GM23338 (cell line): ENCODE results near the gene POLR2L.

Experiments
- CREB1 ChIP-seq: fragments of 250-450 bp; sonication (Bioruptor Pico); IDR thresholded peaks from 2 replicates; pipeline ENCODE4 v1.5.0; 2020; ENCODE audit warnings: low read depth, mild to moderate bottlenecking, moderate library complexity
- EZH2 ChIP-seq: fragments of 200-600 bp; sonication (generic); IDR thresholded peaks from one replicate; pipeline ENCODE4 v1.8.0; 2017; ENCODE audit warnings: antibody characterized with exemption, mild to moderate bottlenecking, low read depth; ENCODE audit not compliant: unreplicated experiment
- POLR2AphosphoS5 ChIP-seq: IDR thresholded peaks from 2 replicates; pipeline ENCODE4 v1.6.1; 2016; ENCODE audit warnings: antibody characterized with exemption, low read depth
- TF ChIP-seq, protein P1 (sequence below), 2 experiments: fragments of 200-600 bp in 1 of 2; sonication (generic) in 1 of 2; conservative IDR thresholded peaks; 2 replicates each; pipeline versions ENCODE4 v1.5.1 to v1.6.1; 2016 to 2017; ENCODE audit warnings: antibody characterized with exemption in 2 of 2, low read depth in 2 of 2, mild to moderate bottlenecking in 2 of 2, moderate library complexity in 1 of 2

DNA sequence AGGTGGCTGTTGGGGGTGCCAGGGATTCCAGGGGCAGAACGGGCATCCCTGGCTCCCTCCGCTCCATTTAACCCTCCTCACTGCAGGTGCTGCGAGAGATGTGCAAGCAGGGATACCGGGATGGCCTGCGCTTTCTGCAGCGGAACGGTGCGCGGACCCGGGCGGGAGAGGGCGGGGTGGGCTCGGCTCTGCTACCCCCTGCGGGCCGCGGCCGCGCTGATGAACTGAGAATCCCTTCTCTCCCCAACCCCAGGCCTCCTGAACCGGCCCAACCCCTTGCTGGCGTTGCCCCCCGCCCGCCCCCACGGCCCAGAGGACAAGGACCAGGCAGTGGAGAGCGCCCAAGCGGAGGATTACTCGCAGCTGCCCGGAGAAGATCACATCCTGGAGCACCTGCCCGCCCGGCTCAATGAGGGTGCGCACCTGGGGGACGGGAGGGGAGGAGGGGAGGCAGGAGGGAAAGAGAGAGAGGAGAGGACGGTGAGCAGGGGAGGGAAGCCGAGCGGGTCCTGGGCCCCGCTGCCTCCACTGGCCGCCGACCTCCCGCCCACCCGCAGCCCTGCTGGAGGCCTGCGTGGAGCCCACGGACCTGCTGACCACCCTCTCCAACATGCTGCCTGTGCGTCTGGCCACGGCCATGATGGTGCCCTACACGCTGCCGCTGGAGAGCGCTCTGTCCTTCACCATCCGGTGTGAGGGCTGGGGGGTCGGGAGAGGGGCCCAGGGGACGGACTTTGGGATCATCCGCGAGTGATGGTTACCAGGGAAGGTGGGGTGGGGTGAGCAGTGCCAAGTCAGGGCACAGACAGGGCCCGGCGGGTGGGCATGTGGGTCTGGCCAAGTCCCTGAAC, 18.7 kb downstream of the POLR2L start:
- TF ChIP-seq, protein P1, sequence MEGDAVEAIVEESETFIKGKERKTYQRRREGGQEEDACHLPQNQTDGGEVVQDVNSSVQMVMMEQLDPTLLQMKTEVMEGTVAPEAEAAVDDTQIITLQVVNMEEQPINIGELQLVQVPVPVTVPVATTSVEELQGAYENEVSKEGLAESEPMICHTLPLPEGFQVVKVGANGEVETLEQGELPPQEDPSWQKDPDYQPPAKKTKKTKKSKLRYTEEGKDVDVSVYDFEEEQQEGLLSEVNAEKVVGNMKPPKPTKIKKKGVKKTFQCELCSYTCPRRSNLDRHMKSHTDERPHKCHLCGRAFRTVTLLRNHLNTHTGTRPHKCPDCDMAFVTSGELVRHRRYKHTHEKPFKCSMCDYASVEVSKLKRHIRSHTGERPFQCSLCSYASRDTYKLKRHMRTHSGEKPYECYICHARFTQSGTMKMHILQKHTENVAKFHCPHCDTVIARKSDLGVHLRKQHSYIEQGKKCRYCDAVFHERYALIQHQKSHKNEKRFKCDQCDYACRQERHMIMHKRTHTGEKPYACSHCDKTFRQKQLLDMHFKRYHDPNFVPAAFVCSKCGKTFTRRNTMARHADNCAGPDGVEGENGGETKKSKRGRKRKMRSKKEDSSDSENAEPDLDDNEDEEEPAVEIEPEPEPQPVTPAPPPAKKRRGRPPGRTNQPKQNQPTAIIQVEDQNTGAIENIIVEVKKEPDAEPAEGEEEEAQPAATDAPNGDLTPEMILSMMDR (conservative IDR thresholded peaks at IDR 0.05; ENCODE audit: low read depth in 2 of 2) = 0 out of 4 replicates have a peak, but pooled peaks of 1 of the 2 experiments have one; percentile 9
- no peak for TF ChIP-seq EZH2
- TF ChIP-seq CREB1 (CRISPR knock-in tag) = no peak
- TF ChIP-seq POLR2AphosphoS5 = no peak
